Cerebellar cortex (tissue), 1 donor: Measurements from ENCODE around the gene AZI2.

Experiments
- DNase-seq: peaks from one replicate; pipeline ENCODE4 v3.0.0-alpha.2; 2015; ENCODE audit warnings: low spot score

AZI2 gene

GRCh38 chr3:28301688-28302087, 46.9 kb downstream of the AZI2 start:
- no peak for DNase-seq

GRCh38 chr3:28300345-28300962, 48.2 kb downstream of the AZI2 start:
- DNase-seq, result no peak

GRCh38 chr3:28299705-28300104, 48.9 kb downstream of the AZI2 start:
- DNase-seq, result no peak

GRCh38 chr3:28295898-28296490, 52.6 kb downstream of the AZI2 start:
- DNase-seq, result no peak

- DNase-seq, result no peak
Measured at GRCh38 chr3:28294667-28295413, 53.8 kb downstream of the AZI2 start.

GRCh38 chr3:28292622-28293021, 56.0 kb downstream of the AZI2 start:
- DNase-seq, result no peak

GRCh38 chr3:28291577-28291976, 57.0 kb downstream of the AZI2 start:
- DNase-seq, result no peak

GRCh38 chr3:28290863-28291300, 57.7 kb downstream of the AZI2 start:
- no peak for DNase-seq

GRCh38 chr3:28287046-28287445, 61.6 kb downstream of the AZI2 start:
- no peak for DNase-seq

- DNase-seq, result peak; percentile 74
Measured at GRCh38 chr3:28286595-28286994, 62.0 kb downstream of the AZI2 start.

- no peak for DNase-seq
Measured at GRCh38 chr3:28280781-28281180, 67.8 kb downstream of the AZI2 start.

- no peak for DNase-seq
Measured at GRCh38 chr3:28279770-28280169, 68.9 kb downstream of the AZI2 start.

- DNase-seq, result no peak
Measured at GRCh38 chr3:28278918-28279317, 69.7 kb downstream of the AZI2 start.

- no peak for DNase-seq
Measured at GRCh38 chr3:28273837-28274236, 74.8 kb downstream of the AZI2 start.
